8988T (cell line): Measurements from ENCODE around the gene MTRF1L.

ENCODE experiments used
- DNase-seq: peaks from one replicate; pipeline ENCODE4 v3.0.0; 2011

The MTRF1L gene, protein sequence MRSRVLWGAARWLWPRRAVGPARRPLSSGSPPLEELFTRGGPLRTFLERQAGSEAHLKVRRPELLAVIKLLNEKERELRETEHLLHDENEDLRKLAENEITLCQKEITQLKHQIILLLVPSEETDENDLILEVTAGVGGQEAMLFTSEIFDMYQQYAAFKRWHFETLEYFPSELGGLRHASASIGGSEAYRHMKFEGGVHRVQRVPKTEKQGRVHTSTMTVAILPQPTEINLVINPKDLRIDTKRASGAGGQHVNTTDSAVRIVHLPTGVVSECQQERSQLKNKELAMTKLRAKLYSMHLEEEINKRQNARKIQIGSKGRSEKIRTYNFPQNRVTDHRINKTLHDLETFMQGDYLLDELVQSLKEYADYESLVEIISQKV

DNA sequence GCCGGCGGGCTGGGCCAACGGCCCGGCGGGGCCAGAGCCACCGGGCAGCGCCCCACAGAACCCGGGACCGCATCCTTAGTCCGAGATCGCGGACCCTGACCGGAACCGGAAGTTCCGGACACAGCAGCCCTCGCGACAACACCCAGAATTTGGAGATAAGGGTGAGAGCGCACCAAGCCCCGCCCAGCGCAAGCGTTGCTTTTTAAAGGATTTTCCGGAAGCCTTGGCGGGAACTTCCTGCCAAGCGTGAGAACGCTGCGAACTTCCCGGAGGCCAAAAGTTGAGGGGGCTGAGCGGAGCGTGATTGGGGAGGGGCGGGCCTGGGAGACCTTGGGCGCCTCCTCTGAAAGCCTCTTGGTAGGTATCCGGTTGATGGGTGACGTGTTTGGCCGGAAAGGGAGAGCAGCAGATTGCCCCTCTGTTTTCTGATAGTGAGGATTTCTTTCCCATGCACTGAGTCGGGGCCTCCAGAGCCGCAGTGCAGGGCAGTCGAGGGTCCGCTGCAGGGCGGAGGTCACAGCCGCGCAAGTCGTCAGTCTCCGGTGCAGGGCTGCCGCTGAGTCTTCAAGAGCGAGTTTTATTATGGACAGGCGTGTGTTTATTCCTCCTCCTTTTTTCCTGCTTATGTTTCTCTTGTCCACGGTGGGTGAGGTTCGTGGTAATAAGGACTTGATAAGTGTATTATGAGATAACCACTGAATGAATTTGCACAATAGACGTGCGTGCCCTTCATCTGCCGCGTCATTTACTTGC lies at the start of gene MTRF1L:
MTRF1L (minus strand) TSS at position 97 of the 753 bp plus-strand sequence; CDS start at position 73, 24 bp downstream.
- DNase-seq, result peak; percentile 70

DNA sequence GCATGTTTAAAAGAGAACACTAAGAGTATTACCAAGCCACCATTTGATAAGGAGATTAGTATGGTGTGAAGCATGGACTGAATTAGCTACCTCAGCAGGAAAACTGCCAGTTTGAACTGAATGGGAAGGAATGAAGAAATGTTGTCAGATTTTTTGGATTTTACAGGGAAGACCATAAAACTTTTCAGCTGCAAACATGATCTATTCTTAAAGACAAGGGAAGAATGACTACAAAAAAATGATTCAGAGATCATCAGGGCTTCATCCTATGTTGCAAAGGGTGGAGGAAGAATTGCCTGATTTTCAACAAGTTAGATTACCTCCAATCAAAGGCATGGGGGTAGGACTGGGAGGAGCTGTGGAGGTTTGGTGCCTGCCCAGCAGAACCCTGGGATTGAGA lies 49.3 kb upstream of the MTRF1L start:
- no peak for DNase-seq

DNA sequence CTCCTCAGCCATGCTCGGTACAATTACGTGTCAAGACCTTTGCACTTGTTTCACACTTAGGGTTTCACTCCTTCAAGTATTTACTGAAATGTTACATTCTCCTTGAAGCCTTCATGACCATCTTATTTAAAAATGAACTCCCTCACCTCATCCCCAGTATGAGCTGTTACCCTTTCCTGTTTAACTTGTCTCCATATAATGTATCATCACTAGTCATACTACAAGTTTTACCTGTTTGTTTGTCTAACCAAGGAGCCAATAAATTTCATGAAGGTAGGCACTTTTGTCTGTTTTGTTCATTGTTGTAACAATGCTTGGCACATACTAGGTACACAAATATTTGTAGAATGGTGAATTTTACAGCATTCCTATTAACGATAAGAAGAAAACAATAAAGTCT lies 46.1 kb upstream of the MTRF1L start:
- no peak for DNase-seq

DNA sequence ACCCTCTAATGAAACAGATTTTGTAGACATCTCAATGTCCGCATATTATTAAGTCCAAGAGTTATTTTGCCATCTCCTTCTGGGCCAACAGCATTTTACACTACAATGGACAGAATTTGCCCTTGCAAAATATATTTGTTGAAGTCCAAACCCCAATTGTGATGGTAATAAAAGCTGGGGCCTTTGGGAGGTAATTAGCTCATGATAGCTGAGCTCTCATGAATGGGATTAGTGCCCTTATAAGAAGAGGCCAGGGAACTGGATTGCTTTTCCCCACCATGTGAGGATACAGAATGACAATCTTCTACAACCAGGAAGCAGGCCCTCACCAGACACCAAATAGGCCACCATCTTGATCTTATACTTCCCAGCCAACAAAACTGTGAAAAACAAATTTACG lies 44.9 kb upstream of the MTRF1L start:
- DNase-seq, result no peak

DNA sequence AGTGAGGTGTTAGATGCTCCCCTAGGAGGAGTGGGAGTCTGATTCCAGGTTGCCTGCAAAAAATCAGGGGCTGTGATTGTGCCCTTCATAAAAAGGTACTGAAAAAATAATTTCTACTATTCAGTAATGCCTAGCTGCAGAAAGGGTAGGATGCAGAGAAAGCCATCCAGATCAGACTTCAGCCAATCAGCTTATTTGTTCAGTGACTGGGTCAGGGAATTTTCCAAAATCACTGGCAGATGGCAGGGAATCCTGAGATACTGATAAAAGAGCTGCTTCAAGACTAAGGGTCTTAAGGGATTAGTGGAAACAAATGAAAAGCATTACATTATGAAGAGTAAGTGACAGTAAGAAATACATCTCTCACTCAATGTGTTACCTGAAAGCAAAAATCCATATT lies 42.8 kb upstream of the MTRF1L start:
- DNase-seq, result no peak

DNA sequence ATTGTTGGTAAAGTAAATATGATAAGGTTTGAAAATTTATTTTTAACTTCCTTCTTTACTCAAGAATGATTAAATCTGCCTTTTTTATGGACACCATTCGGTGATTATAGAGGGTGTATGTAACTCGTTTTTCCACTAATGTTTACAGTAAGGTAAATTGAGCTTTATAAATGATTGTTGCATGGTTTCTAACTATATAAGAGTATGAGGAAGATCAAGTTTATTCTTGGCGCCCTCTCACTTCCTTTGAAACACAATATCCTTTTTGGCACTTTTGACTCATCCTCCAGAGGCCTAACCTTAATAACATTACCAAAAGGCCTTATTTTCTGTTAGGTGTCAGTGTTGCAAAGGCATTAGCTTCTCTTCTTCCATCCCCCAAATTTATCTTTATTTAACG lies 41.8 kb upstream of the MTRF1L start:
- DNase-seq, result no peak

DNA sequence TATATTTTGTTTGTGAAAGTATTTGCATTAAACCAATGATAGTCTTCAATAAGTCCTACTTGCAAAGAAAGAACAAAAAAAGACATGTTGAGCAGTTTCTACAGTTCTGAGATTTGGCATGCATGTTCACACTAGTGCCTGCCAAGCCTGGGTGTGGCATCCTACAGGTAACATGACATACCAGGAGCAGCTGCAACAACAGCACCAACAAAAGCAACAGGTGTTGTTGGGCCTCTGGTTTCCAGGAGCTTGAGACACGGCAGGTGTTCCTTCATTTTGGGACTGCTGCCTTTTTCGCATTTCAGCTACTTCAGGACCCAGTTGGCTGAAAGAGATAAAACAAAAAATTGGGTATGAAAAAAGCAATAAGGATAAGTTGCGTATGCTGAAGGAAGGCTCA lies 41.2 kb upstream of the MTRF1L start:
- DNase-seq, result no peak

DNA sequence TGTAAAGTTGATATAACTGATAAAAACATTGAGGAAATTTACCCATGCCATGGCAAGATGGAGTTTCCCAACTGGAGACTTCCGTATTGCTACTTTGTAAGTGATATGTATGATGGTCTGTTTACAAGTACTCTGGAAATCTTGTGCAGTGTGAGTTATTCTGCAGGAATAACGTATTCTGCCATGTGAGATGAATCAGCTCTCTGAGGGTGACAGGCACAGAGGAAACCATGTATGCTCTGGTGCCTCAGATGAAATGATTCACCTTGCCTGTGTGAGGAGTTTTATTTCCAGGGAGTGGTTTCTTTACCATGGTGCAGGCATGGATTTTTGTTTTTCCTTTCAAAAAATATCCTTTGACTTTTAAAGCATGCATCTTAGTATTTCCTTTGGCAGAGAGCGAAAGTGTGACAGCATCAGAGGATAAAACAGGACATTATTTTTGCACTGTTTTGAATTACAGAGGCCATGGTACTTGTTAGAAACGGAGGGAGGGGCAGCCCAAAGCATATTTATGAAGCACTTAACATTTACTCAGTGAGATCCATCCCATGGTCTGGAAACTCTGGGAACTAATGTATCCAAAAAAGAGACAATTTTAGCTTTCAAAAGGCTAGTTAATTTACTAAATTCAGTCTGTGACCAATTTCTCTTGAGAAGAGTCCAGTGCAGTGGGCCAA lies 36.0 kb upstream of the MTRF1L start:
- DNase-seq, result no peak

DNA sequence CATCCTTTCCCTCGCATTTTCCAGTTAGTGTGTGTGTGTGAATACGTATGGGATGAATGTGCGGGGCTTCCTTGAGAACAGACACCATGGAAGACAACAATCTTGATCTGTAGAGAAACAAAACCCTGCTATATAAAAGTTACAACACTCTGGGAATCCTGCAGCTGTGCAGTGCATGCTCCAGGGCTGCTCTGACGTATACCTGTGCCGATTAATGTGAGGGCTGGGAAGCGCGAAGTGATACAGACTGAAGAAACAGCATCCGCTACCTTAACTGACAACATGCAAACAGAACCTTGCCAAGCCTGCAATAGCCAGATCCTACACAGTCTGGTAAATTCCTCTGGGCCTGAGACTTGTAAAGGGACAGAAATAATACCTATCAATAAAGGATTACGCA lies 31.6 kb upstream of the MTRF1L start:
- no peak for DNase-seq

DNA sequence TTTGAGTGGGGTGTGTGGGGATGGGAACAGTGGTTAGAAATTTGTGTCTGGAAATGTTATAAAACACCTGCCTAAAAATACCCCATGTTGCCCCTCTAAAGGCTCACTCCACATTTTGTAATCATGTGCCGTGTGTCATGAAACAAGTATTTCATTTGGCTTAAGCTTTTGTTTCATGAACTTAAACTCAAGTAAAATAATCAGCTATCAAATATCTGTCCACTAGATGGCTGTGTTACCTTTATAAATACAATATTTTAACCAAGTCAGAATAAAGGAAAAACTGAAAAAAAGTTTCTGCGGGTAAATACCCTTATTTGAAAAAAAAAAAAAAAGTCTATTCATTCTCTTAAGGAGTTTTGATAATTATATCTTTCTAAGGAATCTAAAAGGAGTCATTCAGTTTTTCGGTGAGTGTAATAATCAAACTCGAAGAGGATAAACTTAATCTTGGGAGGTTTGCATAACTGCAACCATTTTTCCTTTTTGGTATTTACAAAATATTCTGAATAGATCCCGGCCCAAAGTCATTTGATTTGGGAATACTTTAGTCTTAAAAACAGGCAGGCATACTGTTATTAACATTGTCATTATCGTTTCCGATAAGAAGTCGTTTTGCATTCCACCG lies 29.9 kb upstream of the MTRF1L start:
- no peak for DNase-seq

DNA sequence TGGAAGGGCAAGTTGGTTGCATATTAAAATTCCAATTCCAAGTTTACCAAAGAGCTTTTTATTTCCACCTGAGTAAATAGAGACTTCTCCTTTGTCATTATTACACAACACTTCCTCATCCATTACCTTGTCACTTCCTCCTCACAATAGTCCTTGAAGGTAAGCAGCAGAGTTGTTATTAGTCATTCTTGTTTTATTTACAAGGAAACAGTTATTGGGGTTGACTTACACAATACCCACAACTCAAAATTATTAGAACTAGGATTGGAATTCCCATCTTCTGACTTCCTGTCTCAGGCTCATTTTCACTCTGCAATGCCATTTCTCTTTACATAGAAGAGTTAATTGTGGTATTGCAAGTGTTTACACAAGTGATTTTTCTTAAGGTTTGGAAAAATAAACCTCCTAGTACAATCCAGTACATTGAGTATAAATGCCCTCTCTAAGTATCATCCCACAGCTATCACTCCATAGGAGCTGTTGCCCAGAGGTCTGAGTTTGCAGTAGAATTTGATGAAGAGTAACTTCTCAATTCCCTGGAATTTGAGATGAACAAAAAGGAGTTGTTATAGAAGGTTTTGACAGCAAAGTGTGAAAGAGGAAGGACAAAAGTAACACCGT lies 28.9 kb upstream of the MTRF1L start:
- no peak for DNase-seq

DNA sequence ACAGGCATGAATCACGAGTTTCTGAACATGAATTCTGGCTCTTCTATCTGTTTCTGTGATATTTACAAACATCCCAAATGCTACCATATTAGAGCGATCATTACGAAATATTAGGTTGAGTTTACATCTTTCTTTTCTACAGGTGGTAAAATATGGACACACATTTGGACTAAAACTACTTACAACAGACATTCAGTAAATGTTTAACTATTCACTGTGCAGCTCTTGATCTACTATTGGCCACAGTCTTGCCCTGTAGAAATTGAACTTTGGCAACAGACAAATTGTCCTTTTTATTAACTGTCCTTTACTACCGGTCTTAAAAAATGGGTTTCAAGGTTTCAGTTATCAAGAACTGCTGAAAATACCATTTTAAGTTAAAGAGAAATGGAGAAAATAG lies 26.5 kb upstream of the MTRF1L start:
- DNase-seq, result no peak

DNA sequence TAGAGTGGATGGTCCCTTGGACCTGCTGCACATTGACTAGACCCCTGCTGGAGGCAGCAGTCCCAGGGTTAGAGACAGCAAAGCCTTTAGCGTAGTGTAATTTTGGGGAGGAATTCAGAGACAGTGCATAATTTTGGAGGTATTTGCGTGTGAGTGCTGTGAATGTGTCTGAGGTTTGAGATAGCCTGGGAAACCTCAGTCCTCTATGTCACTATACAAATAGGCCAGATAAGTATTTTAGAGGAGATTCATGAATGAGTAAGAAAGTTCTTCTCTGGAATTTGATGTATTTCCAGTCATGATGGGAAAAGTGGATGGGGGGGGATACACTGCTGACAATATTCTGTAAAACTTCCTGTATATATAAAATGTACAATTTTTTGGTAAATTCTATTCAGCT lies 25.8 kb upstream of the MTRF1L start:
- DNase-seq, result no peak

DNA sequence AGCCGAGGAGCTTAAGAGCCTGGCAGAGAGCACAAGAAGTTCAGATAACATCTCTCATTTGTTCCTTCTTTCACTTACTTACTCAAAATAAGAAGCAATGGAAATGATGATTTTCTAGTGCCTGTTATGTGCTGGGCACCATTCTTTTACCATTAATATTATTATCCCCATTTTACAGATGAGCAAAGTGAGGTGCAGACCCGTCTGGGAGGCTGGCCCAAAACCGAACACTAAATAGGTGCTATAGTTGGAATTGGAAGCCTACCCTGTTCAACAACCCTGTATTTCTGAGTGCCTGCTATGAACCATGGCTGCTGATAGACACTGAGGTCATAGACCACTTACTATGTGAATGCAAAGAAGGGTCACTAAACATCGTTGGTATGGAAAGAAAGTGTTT lies 25.0 kb upstream of the MTRF1L start:
- DNase-seq, result no peak

DNA sequence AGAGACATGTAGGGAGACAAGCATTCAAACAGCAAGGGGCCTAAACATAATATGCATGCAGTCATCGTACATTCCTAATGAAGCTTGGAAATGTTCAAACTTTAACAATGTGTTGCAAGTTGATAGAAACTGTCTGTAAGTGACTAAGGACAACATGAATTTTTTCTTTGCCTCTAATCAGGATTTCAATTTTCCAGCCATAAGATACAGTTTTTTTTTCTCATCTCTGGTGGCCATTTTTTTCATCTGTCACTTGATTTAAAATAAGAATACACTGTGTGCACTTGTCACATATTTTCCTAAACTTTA lies 22.2 kb upstream of the MTRF1L start:
- no peak for DNase-seq

DNA sequence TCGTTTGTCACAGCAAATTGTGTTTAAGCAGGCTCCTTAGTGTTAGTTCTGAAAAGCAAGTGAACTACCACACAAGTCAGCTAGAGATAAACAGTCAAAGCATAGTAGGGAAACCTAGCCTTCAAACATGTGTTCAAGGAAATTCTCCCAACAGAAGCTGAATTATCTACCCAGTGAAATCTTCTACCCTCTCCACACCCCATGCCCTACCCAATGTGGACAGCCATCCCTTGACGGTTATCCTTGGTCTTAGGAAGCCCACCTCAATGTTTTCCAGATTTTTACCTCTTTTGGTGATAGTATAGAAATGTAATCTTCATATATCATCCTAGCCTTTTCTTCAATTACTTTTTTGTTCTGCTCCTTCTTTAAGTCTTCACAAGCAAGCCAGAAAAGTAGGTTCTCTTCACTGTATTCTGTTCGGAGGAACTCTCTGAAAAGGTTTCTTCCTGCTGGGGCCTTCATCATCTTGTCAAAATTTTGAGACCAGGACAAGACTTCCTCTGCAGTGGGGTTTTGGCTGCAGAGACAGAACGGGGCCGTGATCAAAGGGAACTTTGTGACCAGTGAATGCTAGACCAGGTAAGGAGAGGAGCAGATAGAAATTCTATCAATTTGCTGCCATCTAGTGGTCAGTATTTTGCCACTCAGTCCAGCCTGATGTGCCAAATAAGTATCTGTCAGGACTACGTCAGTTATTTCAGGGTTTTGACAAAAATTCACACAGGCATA lies 21.6 kb upstream of the MTRF1L start:
- no peak for DNase-seq

DNA sequence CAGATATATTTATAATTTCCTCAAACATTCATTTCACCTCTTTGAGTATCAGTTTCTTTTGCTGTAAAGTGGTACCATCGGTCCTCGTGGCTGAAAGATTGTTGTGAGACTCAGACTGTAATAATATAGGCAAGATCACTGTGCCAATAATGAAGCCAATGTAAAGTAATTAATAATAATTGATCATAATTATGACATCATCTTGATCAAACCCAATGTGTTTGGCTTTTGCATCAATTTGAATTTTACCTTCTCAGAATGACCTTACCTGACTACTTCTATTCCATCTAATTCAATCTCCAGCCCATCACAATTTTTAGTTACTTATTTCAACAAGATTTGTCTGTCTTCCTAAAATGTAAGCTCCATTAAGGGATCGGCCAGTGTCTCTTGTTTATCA lies 15.8 kb upstream of the MTRF1L start:
- no peak for DNase-seq

DNA sequence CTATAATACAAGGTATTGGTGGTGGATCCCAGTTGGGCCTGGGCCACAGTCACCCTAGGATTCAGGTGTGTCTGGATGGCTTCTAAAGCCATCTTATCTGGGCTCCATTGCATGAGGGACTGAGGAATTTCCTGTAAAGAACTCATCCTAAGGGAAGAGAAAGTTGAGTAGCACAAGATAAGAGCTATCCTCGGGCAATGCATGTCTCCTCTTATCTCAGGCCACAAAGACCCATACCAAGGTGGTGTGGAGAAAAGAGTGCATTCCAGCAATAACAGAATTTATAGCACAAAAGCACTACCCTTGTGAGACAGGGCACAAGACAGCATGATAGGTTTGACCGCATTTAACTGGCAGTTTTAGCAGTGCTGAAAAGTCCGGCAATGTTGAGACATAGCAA lies 14.3 kb upstream of the MTRF1L start:
- no peak for DNase-seq

DNA sequence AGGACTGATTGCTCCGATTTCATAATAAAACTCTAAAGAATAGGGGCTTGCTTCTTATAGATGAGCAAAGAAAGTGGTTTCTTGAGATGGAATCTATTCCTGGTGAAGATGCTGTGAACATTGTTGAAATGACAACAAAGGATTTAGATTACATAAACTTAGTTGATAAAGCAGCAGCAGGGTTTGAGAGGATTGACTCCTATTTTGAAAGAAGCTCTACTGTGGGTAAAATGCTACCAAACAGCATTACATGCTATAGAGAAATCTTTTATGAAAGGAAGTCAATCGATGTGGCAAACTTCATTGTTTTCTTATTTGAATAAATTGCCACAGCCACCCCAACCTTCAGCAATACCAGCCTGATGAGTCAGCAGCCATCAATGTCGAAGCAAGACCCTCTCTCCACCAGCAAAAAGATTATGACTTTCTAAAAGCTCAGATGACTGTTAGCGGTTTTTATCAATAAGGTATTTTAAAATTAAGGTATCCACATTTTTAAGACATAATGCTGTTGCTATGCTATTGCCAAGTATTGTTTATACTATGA lies 12.7 kb upstream of the MTRF1L start:
- DNase-seq, result no peak

DNA sequence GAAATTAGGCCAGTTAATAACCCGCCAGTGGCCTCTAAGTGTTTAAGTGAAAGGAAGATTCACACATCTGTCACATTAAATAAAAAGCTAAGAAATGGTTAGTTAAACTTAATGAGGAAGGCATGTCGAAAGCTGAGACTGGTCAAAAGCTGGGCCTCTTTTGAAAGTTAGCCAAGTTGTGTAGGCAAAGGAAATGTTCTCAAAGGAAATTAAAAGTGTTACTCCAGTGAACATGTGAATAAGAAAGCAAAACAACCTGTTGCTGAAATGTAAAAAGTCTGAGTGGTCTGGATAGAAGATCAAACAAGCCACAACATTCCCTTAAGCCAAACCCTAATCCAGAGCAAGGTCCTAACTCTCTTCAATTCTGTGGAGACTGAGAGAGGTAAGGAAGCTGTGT lies 10.9 kb upstream of the MTRF1L start:
- DNase-seq, result no peak

DNA sequence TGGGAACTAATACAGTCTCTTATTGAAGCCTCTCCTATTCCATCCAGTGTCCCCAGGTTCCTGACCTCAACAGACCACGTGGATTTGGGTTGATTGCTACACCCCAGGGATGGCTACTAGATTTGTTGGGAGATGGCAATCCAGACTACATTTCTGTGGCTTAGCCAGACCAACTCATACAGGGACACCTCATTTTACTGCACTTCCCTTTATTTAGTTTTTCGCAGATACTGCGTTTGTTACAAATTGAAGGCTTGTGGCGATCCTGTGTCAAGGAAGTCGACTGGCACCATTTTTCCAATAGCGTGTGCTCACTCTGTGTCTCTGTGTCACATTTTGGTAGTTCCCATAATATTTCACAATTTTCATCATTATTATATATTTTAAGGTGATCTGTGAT lies 10.3 kb upstream of the MTRF1L start:
- DNase-seq, result no peak

DNA sequence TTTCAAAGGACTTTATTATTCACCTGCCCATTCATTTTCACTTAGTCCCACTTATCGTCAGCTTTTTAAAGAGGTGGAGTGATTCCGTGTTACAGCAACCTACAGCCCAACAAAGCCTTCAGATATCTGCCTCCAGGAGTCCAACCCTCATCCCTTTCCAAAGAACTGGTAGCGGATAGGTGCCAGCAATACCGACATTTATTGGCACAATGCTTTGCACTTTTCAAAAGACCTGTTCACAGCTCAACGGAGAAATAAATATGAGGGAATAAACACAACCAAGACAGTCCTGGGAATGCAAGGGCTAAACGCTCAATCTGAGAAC lies 819 bp upstream of the MTRF1L start:
- no peak for DNase-seq
